Measurements from ENCODE around the gene KCNQ1. TPM values are rescaled to one million over a fixed set of nuclear protein-coding genes. Genes with fewer than 3 reads are reported as not detected.

KCNQ1 gene
- total and polyA plus RNA-seq, 2 donors (not counting 3 experiments of a cell fraction or from before 2014, with no cell fraction given) = 0.07 to 0.09 TPM

DNA sequence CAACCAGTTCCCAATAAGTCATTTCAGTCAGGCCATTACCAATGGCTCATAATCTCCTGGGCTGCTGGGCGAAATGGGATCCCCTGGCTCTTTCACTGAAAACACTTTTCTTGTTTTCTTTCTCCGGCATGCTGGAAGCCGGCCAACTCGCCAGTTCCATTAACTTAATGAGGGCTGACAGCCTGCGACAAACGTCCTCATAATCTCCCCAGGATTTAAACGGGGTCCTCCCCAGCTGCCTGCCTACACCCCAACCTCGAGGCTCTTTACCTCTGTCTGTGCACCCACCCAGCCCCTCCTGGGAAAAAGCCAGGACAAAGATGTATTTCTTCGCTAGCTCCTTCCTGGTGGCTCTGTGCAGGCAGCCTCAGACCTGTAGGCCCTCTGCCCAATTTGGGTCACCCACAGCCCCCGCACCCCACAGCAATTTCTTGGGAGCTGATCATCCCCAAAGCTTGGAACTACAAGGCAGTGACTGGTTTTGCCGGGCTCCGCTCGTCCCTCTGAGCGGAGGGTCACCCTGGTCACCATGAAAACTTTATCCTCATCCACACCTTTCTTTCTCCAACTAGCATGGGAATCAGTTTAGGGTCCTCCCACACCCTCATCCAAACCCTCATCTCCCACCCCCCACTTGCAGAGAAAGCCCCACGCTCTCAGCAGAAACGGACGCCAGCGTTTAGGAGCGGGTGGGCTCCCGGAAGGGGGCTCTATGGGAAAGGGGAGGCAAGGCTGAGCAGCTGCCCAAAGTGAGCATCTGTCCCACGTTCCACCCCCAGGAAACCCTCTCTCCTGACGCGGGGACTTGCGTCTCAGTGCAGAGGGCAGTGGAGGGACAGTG is 306.1 kb downstream of the KCNQ1 start:
- no peaks in the 10 kb centered on the region for H3K79me2 ChIP-seq (ENCODE audit: control insufficient read depth, insufficient read depth, low read length)
- no peak overlapping the region for H3K4me3 ChIP-seq (replicated peaks in 1 of 3; ENCODE audit: insufficient read depth in 1 of 3, low read depth in 1 of 3, low read length in 3 of 3)
- H3K27me3 ChIP-seq (ENCODE audit: control insufficient read depth in 2 of 2, insufficient read depth in 2 of 2, low read length in 2 of 2) = no peaks in the 10 kb centered on the region
- TF ChIP-seq, protein P1, sequence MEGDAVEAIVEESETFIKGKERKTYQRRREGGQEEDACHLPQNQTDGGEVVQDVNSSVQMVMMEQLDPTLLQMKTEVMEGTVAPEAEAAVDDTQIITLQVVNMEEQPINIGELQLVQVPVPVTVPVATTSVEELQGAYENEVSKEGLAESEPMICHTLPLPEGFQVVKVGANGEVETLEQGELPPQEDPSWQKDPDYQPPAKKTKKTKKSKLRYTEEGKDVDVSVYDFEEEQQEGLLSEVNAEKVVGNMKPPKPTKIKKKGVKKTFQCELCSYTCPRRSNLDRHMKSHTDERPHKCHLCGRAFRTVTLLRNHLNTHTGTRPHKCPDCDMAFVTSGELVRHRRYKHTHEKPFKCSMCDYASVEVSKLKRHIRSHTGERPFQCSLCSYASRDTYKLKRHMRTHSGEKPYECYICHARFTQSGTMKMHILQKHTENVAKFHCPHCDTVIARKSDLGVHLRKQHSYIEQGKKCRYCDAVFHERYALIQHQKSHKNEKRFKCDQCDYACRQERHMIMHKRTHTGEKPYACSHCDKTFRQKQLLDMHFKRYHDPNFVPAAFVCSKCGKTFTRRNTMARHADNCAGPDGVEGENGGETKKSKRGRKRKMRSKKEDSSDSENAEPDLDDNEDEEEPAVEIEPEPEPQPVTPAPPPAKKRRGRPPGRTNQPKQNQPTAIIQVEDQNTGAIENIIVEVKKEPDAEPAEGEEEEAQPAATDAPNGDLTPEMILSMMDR (IDR thresholded peaks at IDR 0.05; ENCODE audit: extremely low read depth in 1 of 2, insufficient read depth in 1 of 2, low read depth in 1 of 2, low read length in 2 of 2) = no peak
- no peak for TF ChIP-seq POLR2AphosphoS5 (IDR thresholded peaks at IDR 0.05; ENCODE audit: insufficient read depth, low read depth, low read length)
- no peak for TF ChIP-seq JUN (IDR thresholded peaks at IDR 0.05; ENCODE audit: borderline replicate concordance, insufficient read depth, insufficient read length, low read depth)
- TF ChIP-seq, protein P2, sequence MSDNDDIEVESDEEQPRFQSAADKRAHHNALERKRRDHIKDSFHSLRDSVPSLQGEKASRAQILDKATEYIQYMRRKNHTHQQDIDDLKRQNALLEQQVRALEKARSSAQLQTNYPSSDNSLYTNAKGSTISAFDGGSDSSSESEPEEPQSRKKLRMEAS (IDR thresholded peaks at IDR 0.05; ENCODE audit: insufficient read depth, insufficient read length) = no peak
- TF ChIP-seq MYC (IDR thresholded peaks at IDR 0.05; ENCODE audit: low read depth, low read length) = no peak
- no peak for TF ChIP-seq GATA2 (IDR thresholded peaks at IDR 0.05; ENCODE audit: insufficient read depth, insufficient read length, low read depth, low read length)
- TF ChIP-seq POLR2A (IDR thresholded peaks at IDR 0.05; ENCODE audit: low read depth, low read length) = no peak
- TF ChIP-seq FOS (IDR thresholded peaks at IDR 0.05; ENCODE audit: borderline replicate concordance, insufficient read depth, low read length) = no peak
- TF ChIP-seq EZH2 (IDR thresholded peaks at IDR 0.05; ENCODE audit: borderline replicate concordance, low read depth, low read length, severe bottlenecking) = no peak
- intact Hi-C loops (cut with micrococcal nuclease) (no loop called here), dilution Hi-C loops (cut with MboI; ENCODE audit: extremely low pct_ligation_motif_present, low sequenced_read_pairs) (no loop called here)
- no TSS peak for BruUV-seq (replicated peaks)
- no peaks in the 10 kb centered on the region for H3K4me1 ChIP-seq (ENCODE audit: control insufficient read depth, extremely low read depth, insufficient read depth, low read length)
- no peaks in the 10 kb centered on the region for H3K9me1 ChIP-seq (replicated peaks; ENCODE audit: control insufficient read depth, extremely low read depth, insufficient read depth, low read length)
- ChIA-PET POLR2A (no interaction called here), CTCF (no interaction called here)
- no peaks in the 10 kb centered on the region for H4K20me1 ChIP-seq (replicated peaks; ENCODE audit: control insufficient read depth, extremely low read depth, insufficient read depth, low read length)
- H3K36me3 ChIP-seq (ENCODE audit: control insufficient read depth in 2 of 2, extremely low read depth in 1 of 2, insufficient read depth in 2 of 2, low read length in 2 of 2) = no peaks in the 10 kb centered on the region
- no peak overlapping the region for H2AFZ ChIP-seq (ENCODE audit: low read depth, low read length)
- FAIRE-seq (no peak), DNase-seq (ENCODE audit: low read depth, low spot score) (no peak)
- no peak overlapping the region for H3K9ac ChIP-seq (replicated peaks; ENCODE audit: extremely low read depth, insufficient read depth, low read length)
- no peak overlapping the region for H3K27ac ChIP-seq (ENCODE audit: insufficient read depth, low read depth, low read length)
- H3K4me2 ChIP-seq (ENCODE audit: insufficient read depth, low read length) = no peak overlapping the region
- H3K9me3 ChIP-seq (replicated peaks; ENCODE audit: control insufficient read depth, insufficient read depth, low read length) = no peaks in the 10 kb centered on the region
